Measurements from ENCODE around the gene ABAT. TPM values are rescaled to one million over a fixed set of nuclear protein-coding genes. Genes with fewer than 3 reads are reported as not detected.

ABAT gene
- total and polyA plus RNA-seq, 2 donors (not counting 1 experiment from before 2014, with no cell fraction given): 6.2 to 14.3 TPM

- Histone ChIP-seq H3K4me1 (ENCODE audit: control insufficient read depth in 2 of 2, insufficient read depth in 2 of 2, low read length in 2 of 2) (peaks cover 31 to 32% of the 10 kb centered on the region in 2 donors), H3K9ac (ENCODE audit: low read length) (no peak overlapping the region), H3K27me3 (replicated peaks in 1 of 4; ENCODE audit: control extremely low read depth in 1 of 4, control insufficient read depth in 3 of 4, insufficient read depth in 4 of 4, low read length in 3 of 4) (no peaks in the 10 kb centered on the region), H3K27ac (ENCODE audit: low read length in 2 of 2) (no peak overlapping the region), H3K9me3 (ENCODE audit: control extremely low read depth in 1 of 3, control insufficient read depth in 2 of 3, insufficient read depth in 1 of 3, low read length in 2 of 3) (no peaks in the 10 kb centered on the region), H3K4me3 (ENCODE audit: control extremely low read depth in 1 of 5, extremely low read depth in 1 of 5, insufficient read depth in 1 of 5, low read depth in 2 of 5, low read length in 4 of 5) (no peak overlapping the region), H2AFZ (ENCODE audit: insufficient read depth, low read depth, low read length, poor library complexity, severe bottlenecking) (no peak overlapping the region), H3K79me2 (ENCODE audit: control insufficient read depth, insufficient read depth, low read length) (peaks cover 58% of the 10 kb centered on the region), H3K4me2 (replicated peaks; ENCODE audit: low read depth, low read length, poor library complexity, severe bottlenecking) (no peak overlapping the region), H3K36me3 (replicated peaks in 1 of 2; ENCODE audit: control extremely low read depth in 1 of 2, control insufficient read depth in 1 of 2, extremely low read depth in 1 of 2, insufficient read depth in 2 of 2, low read length in 1 of 2) (no peaks in the 10 kb centered on the region), H4K20me1 (ENCODE audit: control insufficient read depth, insufficient read depth, low read length, poor library complexity, severe bottlenecking) (peaks cover 18% of the 10 kb centered on the region)
- peak overlapping the region; percentile 97 for H3K4me3 Mint-ChIP-seq
- H3K27ac Mint-ChIP-seq: no peak overlapping the region
- intact Hi-C loops (cut with micrococcal nuclease): loop anchor here (2.0 to 5.0 kb wide), 2 partner anchors 86 to 167 kb away; partner anchors contain the start of genes LITAFD and USP7
- ChIA-PET POLR2A (no interaction called here), CTCF (interaction anchor here (1.3 kb wide), 1 partner anchor 229 kb away, joined by 3 read pairs; no protein-coding TSS in a partner anchor)
- H3K27me3 Mint-ChIP-seq: no peaks in the 10 kb centered on the region
- 98% methylated on average over 10 of the region's 10 CpGs for WGBS (ENCODE audit: insufficient coverage)
- no peak for ATAC-seq (ENCODE audit: low read depth)
- peaks cover 37% of the 10 kb centered on the region for H3K4me1 Mint-ChIP-seq
- no peak for DNase-seq
- no peaks in the 10 kb centered on the region for H3K9me3 Mint-ChIP-seq (ENCODE audit: insufficient read depth)
- TF ChIP-seq CTCF (IDR thresholded peaks at IDR 0.05): no peak
- no peak for TF ChIP-seq EZH2 (IDR thresholded peaks at IDR 0.05; ENCODE audit: borderline replicate concordance, insufficient read depth, low read depth, low read length, poor library complexity, severe bottlenecking)
Observed at GRCh38 chr16:8795818-8796217, 121.4 kb downstream of the ABAT start.

All from B cell (primary cell).